H1 (cell line): ENCODE results near the gene UBE3C. TPM values are rescaled to one million over a fixed set of nuclear protein-coding genes. Genes with fewer than 3 reads are reported as not detected.
A peak's percentile ranks its signal among the peaks of the same experiment; 100 is the strongest.

ENCODE experiments used
- CTCF ChIA-PET: fragments of 300-600 bp; sonication (Branson Sonifier 250); formaldehyde crosslinking; loops from one replicate; lab custom pipeline; 2021; ENCODE audit not compliant: partially characterized antibody; lab: Charles Lee
- POLR2A ChIA-PET: fragments of 300-600 bp; sonication (Branson Sonifier 250); formaldehyde crosslinking; loops from one replicate; lab custom pipeline; 2021; ENCODE audit warnings: inconsistent platforms; ENCODE audit not compliant: partially characterized antibody; lab: Charles Lee
- DNase-seq, 2 experiments: peaks; one replicate each; pipeline versions ENCODE4 v3.0.0 to v3.0.0-alpha.2; 2010 to 2022; ENCODE audit warnings: low spot score in 2 of 2, low read depth in 1 of 2, mixed read lengths in 1 of 2
- FAIRE-seq: peaks from 2 replicates; lab custom pipeline; 2011; peaks lifted over from hg19 to GRCh38; lab: Jason Lieb, UNC
- H2AFZ ChIP-seq: 2 replicates; pipeline ENCODE4 v1.8.1; 2012; ENCODE audit warnings: low read length, inconsistent platforms
- H2AK5ac ChIP-seq: 2 replicates; pipeline ENCODE4 v1.6.1; 2013; ENCODE audit warnings: low read depth, low read length
- H2BK120ac ChIP-seq: replicated peaks from 2 replicates; pipeline ENCODE3; 2013; ENCODE audit warnings: low read depth, low read length, inconsistent platforms
- H2BK12ac ChIP-seq: 2 replicates; pipeline ENCODE4 v1.6.1; 2013; ENCODE audit warnings: low read depth, low read length
- H2BK15ac ChIP-seq: 2 replicates; pipeline ENCODE4 v1.6.1; 2013; ENCODE audit warnings: low read length
- H2BK20ac ChIP-seq: 2 replicates; pipeline ENCODE4 v1.6.1; 2013; ENCODE audit warnings: low read length
- H2BK5ac ChIP-seq: 2 replicates; pipeline ENCODE4 v1.6.1; 2013; ENCODE audit warnings: low read depth, low read length
- H3K14ac ChIP-seq: 2 replicates; pipeline ENCODE4 v1.6.1; 2013; ENCODE audit warnings: inconsistent platforms; ENCODE audit not compliant: insufficient read length
- H3K18ac ChIP-seq: 2 replicates; pipeline ENCODE4 v1.6.1; 2013; ENCODE audit warnings: low read length; ENCODE audit errors: extremely low read depth
- H3K23ac ChIP-seq: 2 replicates; pipeline ENCODE4 v1.6.1; 2013; ENCODE audit warnings: inconsistent platforms; ENCODE audit not compliant: insufficient read length
- H3K23me2 ChIP-seq: 2 replicates; pipeline ENCODE4 v1.6.1; 2013; ENCODE audit warnings: low read depth, low read length
- H3K27ac ChIP-seq: 2 replicates; pipeline ENCODE4 v1.6.1; 2011; ENCODE audit warnings: low read depth, low read length, inconsistent platforms
- H3K27me3 ChIP-seq, 4 experiments: replicated peaks in 1 of 4; 1 replicate in 1 of 4; 2 replicates in 3 of 4; pipeline versions ENCODE4 v1.6.1 to v1.8.1; 2011 to 2013; ENCODE audit warnings: low read length in 3 of 4, mild to moderate bottlenecking in 3 of 4, inconsistent platforms in 2 of 4, mixed read lengths in 2 of 4, moderate library complexity in 1 of 4; ENCODE audit not compliant: control insufficient read depth in 3 of 4, insufficient read depth in 3 of 4; ENCODE audit errors: extremely low read depth in 1 of 4
- H3K36me3 ChIP-seq, 4 experiments: 2 replicates each; pipeline versions ENCODE4 v1.6.1 to v1.8.1; 2011 to 2013; ENCODE audit warnings: mild to moderate bottlenecking in 4 of 4, low read length in 3 of 4, moderate library complexity in 2 of 4, control low read depth in 1 of 4, inconsistent platforms in 1 of 4; ENCODE audit not compliant: insufficient read depth in 4 of 4, control insufficient read depth in 2 of 4
- H3K4ac ChIP-seq: replicated peaks from 2 replicates; pipeline ENCODE3; 2013; ENCODE audit warnings: low read length, low read depth, mixed read lengths, inconsistent platforms; ENCODE audit not compliant: insufficient read length
- H3K4me1 ChIP-seq, 4 experiments: replicated peaks in 1 of 4; 1 replicate in 1 of 4; 2 replicates in 3 of 4; pipeline versions ENCODE4 v1.6.1 to v1.8.1; 2011 to 2013; ENCODE audit warnings: low read length in 3 of 4, inconsistent platforms in 2 of 4, mixed read lengths in 1 of 4; ENCODE audit not compliant: insufficient read depth in 4 of 4, control insufficient read depth in 3 of 4
- H3K4me2 ChIP-seq, 2 experiments: 2 replicates each; pipeline versions ENCODE4 v1.6.1 to v1.8.1; 2011 to 2013; ENCODE audit warnings: low read depth in 2 of 2, low read length in 2 of 2, control low read depth in 1 of 2, inconsistent platforms in 1 of 2, mild to moderate bottlenecking in 1 of 2; ENCODE audit not compliant: insufficient read depth in 1 of 2
- H3K4me3 ChIP-seq, 4 experiments: fragments of 200-600, 300-600 bp in 1 of 4; sonication (generic), shearing (Covaris generic), sonication (Bioruptor Twin) in 1 of 4; 2 replicates each; pipeline versions ENCODE4 v1.5.1 to v1.8.1; 2011 to 2016; ENCODE audit warnings: low read length in 4 of 4, low read depth in 3 of 4, control low read depth in 2 of 4, inconsistent platforms in 2 of 4, mild to moderate bottlenecking in 2 of 4, mixed read lengths in 1 of 4, moderate library complexity in 1 of 4; ENCODE audit not compliant: insufficient read depth in 2 of 4; ENCODE audit errors: extremely low read depth in 1 of 4
- H3K56ac ChIP-seq: replicated peaks from 2 replicates; pipeline ENCODE3; 2013; ENCODE audit warnings: low read depth, mild to moderate bottlenecking, mixed read lengths, low read length, inconsistent platforms; ENCODE audit not compliant: insufficient read length
- H3K79me1 ChIP-seq: 2 replicates; pipeline ENCODE4 v1.6.1; 2013; ENCODE audit warnings: low read depth, low read length, control low read depth
- H3K79me2 ChIP-seq, 2 experiments: 2 replicates each; pipeline versions ENCODE4 v1.6.1 to v1.8.1; 2012 to 2013; ENCODE audit warnings: low read length in 2 of 2, mild to moderate bottlenecking in 2 of 2, inconsistent platforms in 1 of 2; ENCODE audit not compliant: insufficient read depth in 2 of 2, control insufficient read depth in 1 of 2
- H3K9ac ChIP-seq, 4 experiments: replicated peaks in 1 of 4; 1 replicate in 1 of 4; 2 replicates in 3 of 4; pipeline versions ENCODE4 v1.6.1 to v1.8.1; 2011 to 2013; ENCODE audit warnings: low read depth in 3 of 4, low read length in 3 of 4, control low read depth in 2 of 4, mild to moderate bottlenecking in 2 of 4, moderate library complexity in 2 of 4, inconsistent platforms in 1 of 4; ENCODE audit errors: extremely low read depth in 1 of 4
- H3K9me3 ChIP-seq, 2 experiments: 2 replicates each; pipeline versions ENCODE4 v1.6.1 to v1.8.1; 2012 to 2013; ENCODE audit warnings: mild to moderate bottlenecking in 2 of 2, moderate library complexity in 2 of 2, control low read depth in 1 of 2, inconsistent platforms in 1 of 2, low read depth in 1 of 2, low read length in 1 of 2, mixed read lengths in 1 of 2; ENCODE audit not compliant: insufficient read depth in 2 of 2
- H4K20me1 ChIP-seq, 2 experiments: replicated peaks in 1 of 2; 2 replicates each; pipeline versions ENCODE3 to v1.8.1; 2011 to 2013; ENCODE audit warnings: inconsistent platforms in 2 of 2, low read length in 2 of 2, mild to moderate bottlenecking in 1 of 2; ENCODE audit not compliant: insufficient read depth in 2 of 2, control insufficient read depth in 1 of 2
- H4K5ac ChIP-seq: 2 replicates; pipeline ENCODE4 v1.6.1; 2013; ENCODE audit warnings: low read length, low read depth, mixed read lengths, inconsistent platforms; ENCODE audit not compliant: insufficient read length
- H4K8ac ChIP-seq: 2 replicates; pipeline ENCODE4 v1.8.0; 2013; ENCODE audit warnings: mild to moderate bottlenecking, moderate library complexity, low read length, inconsistent platforms; ENCODE audit not compliant: insufficient read depth; ENCODE audit errors: extremely low read depth
- H4K91ac ChIP-seq: replicated peaks from 2 replicates; pipeline ENCODE3; 2013; ENCODE audit warnings: low read length, mixed read lengths, inconsistent platforms; ENCODE audit not compliant: insufficient read length
- ASH2L ChIP-seq: fragments of 200-600, 300-600 bp; sonication (generic); IDR thresholded peaks from one replicate; pipeline ENCODE4 v1.7.1; 2017; ENCODE audit warnings: low read length
- BCL11A ChIP-seq, 2 experiments: IDR thresholded peaks; one replicate each; pipeline ENCODE4 v1.6.1; 2011; ENCODE audit warnings: low read depth in 2 of 2, low read length in 2 of 2, mild to moderate bottlenecking in 2 of 2
- CBX8 ChIP-seq: fragments of 300-800, 300-1000 bp; sonication (generic); IDR thresholded peaks from 2 replicates; pipeline ENCODE4 v1.7.1; 2016; ENCODE audit warnings: low read depth, low read length, borderline replicate concordance
- EP300 ChIP-seq, 2 experiments: IDR thresholded peaks; 1 replicate in 1 of 2; 2 replicates in 1 of 2; pipeline ENCODE4 v1.6.1; 2011 to 2012; ENCODE audit warnings: low read depth in 2 of 2, low read length in 2 of 2, mild to moderate bottlenecking in 2 of 2, borderline replicate concordance in 1 of 2, inconsistent platforms in 1 of 2, moderate library complexity in 1 of 2
- PHF8 ChIP-seq: fragments of 200-600 bp; sonication (generic); conservative IDR thresholded peaks from 2 replicates; pipeline ENCODE4 v1.7.1; 2012; ENCODE audit warnings: low read depth, mild to moderate bottlenecking, inconsistent platforms, low read length, moderate library complexity
- POLR2A ChIP-seq, 2 experiments: IDR thresholded peaks; 1 replicate in 1 of 2; 2 replicates in 1 of 2; pipeline ENCODE4 v1.6.1; 2011; ENCODE audit warnings: low read depth in 2 of 2, low read length in 2 of 2, mild to moderate bottlenecking in 2 of 2; ENCODE audit errors: control extremely low read depth in 1 of 2
- RXRA ChIP-seq: IDR thresholded peaks from 2 replicates; pipeline ENCODE4 v1.6.1; 2011; ENCODE audit warnings: low read depth, mild to moderate bottlenecking, low read length, moderate library complexity; ENCODE audit not compliant: insufficient read depth
- TAF7 ChIP-seq: optimal IDR thresholded peaks from 2 replicates; pipeline ENCODE3; 2011; ENCODE audit warnings: low read depth, mild to moderate bottlenecking, inconsistent platforms, low read length, moderate library complexity, borderline replicate concordance
- WGBS, 2 experiments: shearing (Covaris generic) in 1 of 2; methylation state at CpG; one replicate each; pipeline versions ENCODE4 v1.1.6 to v1.1.7; 2013 to 2015; ENCODE audit warnings: low lambda C conversion rate in 2 of 2, mixed read lengths in 2 of 2, inconsistent platforms in 1 of 2, low coverage in 1 of 2, missing lambda C conversion rate in 1 of 2; ENCODE audit not compliant: insufficient replicate concordance in 2 of 2, insufficient coverage in 1 of 2, insufficient read length in 1 of 2; ENCODE audit errors: extremely low coverage in 1 of 2, missing lambda C conversion rate in 1 of 2; 5-methylcytosine and 5-hydroxymethylcytosine counted together
- polyA plus RNA-seq, 7 experiments: library from polyadenylated mRNA; depleted of rRNA in 3 of 7; stranded (reverse) in 5 of 7; unstranded in 2 of 7; fragments of >200 nt in 5 of 7; fragments of 200-250 nt in 2 of 7; gene quantifications; 1 replicate in 5 of 7; 2 replicates in 1 of 7; 4 replicates in 1 of 7; pipeline versions ENCODE4 v1.2.1 to v1.2.3, GENCODE V29; 2011 to 2013; ENCODE audit warnings: missing spikeins in 2 of 7, mixed read lengths in 2 of 7
- total RNA-seq: library from RNA; stranded (reverse); fragmentation: NEBNext Ultra II Directional; extraction: Animal tissue kit (Norgen Biotek cat#: 25700); gene quantifications from 2 replicates; pipeline ENCODE4 v1.2.1, GENCODE V29; 2021

The UBE3C gene
- total and polyA plus RNA-seq, 2 of the 8 experiments (the other 6 are each of a cell fraction or from before 2014, with no cell fraction given): 32.0 to 54.1 TPM

- H3K9ac ChIP-seq: no peak overlapping the region
- no peaks in the 10 kb centered on the region for H3K36me3 ChIP-seq
- H3K4ac ChIP-seq: no peak overlapping the region
- no peak overlapping the region for H4K5ac ChIP-seq
- H2AK5ac ChIP-seq: no peak overlapping the region
- peaks cover 0 to 10% of the 10 kb centered on the region in 2 experiments for H4K20me1 ChIP-seq
- no peak overlapping the region for H3K27ac ChIP-seq
- CTCF ChIA-PET: interaction anchor here (0.7 to 2.8 kb wide), 6 partner anchors 11 to 1482 kb away, joined by 3 to 13 read pairs (median 6); no protein-coding TSS in a partner anchor
- no peak overlapping the region for H2BK15ac ChIP-seq
- no peak overlapping the region for H3K18ac ChIP-seq
- WGBS, 2 experiments: 93% methylated on average over 13 of the region's 13 CpGs; no CpG with 5 or more reads in 1 of the 2 experiments
- FAIRE-seq (no peak), DNase-seq (no peak)
- H3K79me1 ChIP-seq: 0 out of 2 replicates have a peak, but pooled peaks cover 3% of the 10 kb centered on the region
- no peaks in the 10 kb centered on the region for H3K9me3 ChIP-seq
- H3K23me2 ChIP-seq: peaks cover 13% of the 10 kb centered on the region
- no peaks in the 10 kb centered on the region for H3K79me2 ChIP-seq
- no peak overlapping the region for H4K8ac ChIP-seq
- H2BK12ac ChIP-seq: peak overlapping the region; percentile 93; the same call in 1 of the 2 replicates
- H2AFZ ChIP-seq: no peak overlapping the region
- H4K91ac ChIP-seq: no peak overlapping the region
- H2BK20ac ChIP-seq: peak overlapping the region; percentile 87; the same call in 1 of the 2 replicates
- H3K14ac ChIP-seq: no peak overlapping the region
- peaks cover 0 to 7% (median 0%) of the 10 kb centered on the region in 4 experiments; a peak in 1 of 7 replicates for H3K27me3 ChIP-seq
- H2BK5ac ChIP-seq: 0 out of 2 replicates have a peak overlapping the region, but pooled peaks have one; percentile 19
- POLR2A ChIA-PET: interaction anchor here (1.1 to 1.7 kb wide), 5 partner anchors 9 to 42 kb away, joined by 3 to 4 read pairs (median 3); no protein-coding TSS in a partner anchor
- no peak for TF ChIP-seq RXRA
- TF ChIP-seq PHF8: no peak
- TF ChIP-seq POLR2A (IDR thresholded peaks at IDR 0.05; ENCODE audit: control extremely low read depth in 1 of 2, low read depth in 2 of 2, low read length in 2 of 2): no peak
- TF ChIP-seq ASH2L: no peak
- no peak for TF ChIP-seq EP300 (IDR thresholded peaks at IDR 0.05; ENCODE audit: borderline replicate concordance in 1 of 2, low read depth in 2 of 2, low read length in 2 of 2)
- TF ChIP-seq TAF7: no peak
- TF ChIP-seq BCL11A (IDR thresholded peaks at IDR 0.05; ENCODE audit: low read depth in 2 of 2, low read length in 2 of 2): no peak
- no peak for TF ChIP-seq CBX8
- no peak overlapping the region for H2BK120ac ChIP-seq
- no peak overlapping the region for H3K56ac ChIP-seq
- H3K4me3 ChIP-seq: no peak overlapping the region
- peaks cover 0 to 9% (median 2%) of the 10 kb centered on the region in 4 experiments; a peak in 4 of 7 replicates for H3K4me1 ChIP-seq
- H3K23ac ChIP-seq: no peak overlapping the region
- H3K4me2 ChIP-seq: no peak overlapping the region
These were observed 158.5 kb downstream of the UBE3C start for GRCh38 chr7:157297185-157297584.
